NCI-H526 (cell line): ENCODE data around the gene ELP4.

Experiments used
- DNase-seq, 2 experiments: peaks; one replicate each; lab custom pipeline; 2025; lab: John Stamatoyannopoulos, UW

ELP4 gene

DNA sequence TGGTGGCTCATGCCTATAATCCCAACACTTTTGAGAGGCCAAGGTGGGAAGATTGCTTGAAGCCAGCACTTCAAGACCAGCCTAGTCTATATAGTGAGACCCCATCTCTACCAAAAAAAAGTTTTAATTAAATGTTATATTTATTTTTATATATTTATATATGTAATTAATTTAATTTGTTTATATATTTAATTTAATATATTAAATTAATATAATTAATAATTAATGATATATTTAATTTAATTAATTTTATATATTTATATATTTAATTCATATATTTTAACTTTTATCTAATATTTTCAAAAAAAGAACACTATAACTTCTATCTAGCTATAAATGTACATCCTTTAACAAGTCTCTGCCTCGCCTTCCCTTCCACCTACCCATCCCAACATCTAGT is 196.8 kb downstream of the ELP4 start:
- DNase-seq, result no peak

DNA sequence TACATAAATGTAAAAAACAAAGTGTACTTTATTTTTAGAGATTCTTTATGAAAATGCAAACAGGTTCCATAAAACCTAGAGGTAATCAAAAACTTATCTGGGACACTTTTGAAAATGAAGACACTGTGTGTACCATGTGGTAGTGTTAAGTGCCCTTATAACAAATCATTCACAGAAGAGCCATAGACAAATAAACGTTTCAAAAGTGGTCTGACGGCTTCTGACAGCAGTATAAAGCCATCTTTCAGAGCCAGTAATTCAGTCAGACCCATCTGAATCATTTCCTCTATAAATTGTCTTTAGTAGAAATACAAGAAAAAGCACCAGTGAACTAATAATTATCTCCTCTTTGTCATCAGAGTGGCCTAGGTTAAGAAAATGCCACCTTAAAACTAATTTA is 201.6 kb downstream of the ELP4 start:
- DNase-seq, result peak; percentile 58 to 60

DNA sequence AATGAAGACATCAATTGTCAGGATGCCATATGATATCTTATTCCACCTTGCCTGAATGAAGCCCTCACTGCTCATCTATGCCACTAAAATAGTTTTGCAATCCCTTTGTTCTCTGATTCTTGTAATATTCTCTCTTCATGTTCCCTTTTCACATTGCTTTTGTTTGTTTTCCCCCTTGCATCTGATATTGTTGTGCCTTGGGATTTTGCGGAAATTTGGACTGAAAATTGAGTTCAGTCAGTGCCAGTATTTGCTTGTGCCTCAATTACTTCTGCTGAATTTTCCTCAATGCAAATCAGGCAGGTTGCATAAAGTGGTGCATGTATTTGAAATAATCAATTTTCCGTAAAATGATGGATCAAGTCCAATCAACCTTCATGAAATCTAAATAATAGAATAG is 203.3 kb downstream of the ELP4 start:
- DNase-seq, result peak in 1 of 2 experiments; percentile 51

DNA sequence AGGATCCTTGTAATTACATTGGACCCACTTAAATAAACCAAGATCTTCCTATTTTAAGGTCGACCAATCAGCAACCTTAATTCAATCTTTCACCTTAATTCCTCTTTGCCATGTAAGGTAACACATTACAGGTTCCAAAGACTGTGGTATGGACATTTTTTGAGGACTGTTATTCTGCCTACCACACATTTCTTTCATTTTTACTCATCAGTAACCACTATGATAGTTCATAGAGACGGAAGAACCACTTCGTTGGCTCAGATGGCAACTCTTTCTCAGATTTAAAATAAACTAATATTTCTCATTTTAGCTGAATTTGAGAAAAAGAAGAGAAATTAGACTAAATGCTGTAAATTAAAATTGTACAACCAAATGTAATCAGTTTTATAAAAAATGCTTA is 205.3 kb downstream of the ELP4 start:
- DNase-seq, result no peak

GRCh38 chr11:31720225-31720624 is 210.7 kb downstream of the ELP4 start:
- DNase-seq, result no peak

DNA sequence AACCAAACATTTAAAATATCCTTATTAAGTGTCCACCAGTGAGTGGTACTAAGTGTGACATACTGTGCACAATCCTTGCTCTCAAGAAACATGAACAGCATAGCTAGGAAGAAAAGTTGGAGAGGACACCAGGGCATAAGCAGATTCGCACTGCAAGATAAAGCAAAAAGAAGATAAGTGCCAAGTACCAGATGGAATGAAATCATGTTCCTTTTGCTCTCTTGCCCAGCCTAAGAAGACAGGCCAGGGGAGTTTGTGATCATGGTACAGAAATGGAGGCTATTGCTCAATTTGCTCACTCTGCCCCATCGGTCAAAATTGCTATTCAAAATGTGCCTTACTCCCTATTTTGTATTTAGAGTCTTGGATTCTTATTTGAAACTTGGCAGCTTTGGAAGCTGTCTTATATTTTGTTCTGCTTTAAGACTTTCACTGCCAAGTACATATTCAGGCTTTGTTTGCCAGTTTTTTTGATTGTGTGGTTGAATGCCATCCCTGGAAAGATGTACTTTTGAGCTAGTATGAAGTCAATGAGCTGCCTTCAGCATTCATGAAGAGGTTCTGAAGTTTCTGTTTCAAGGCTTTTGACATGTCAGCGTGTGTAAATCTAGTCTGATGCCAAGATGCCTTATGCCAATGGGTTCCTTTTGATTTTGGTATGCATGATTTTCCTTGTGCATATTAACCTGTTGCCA is 211.3 kb downstream of the ELP4 start:
- no peak for DNase-seq

DNA sequence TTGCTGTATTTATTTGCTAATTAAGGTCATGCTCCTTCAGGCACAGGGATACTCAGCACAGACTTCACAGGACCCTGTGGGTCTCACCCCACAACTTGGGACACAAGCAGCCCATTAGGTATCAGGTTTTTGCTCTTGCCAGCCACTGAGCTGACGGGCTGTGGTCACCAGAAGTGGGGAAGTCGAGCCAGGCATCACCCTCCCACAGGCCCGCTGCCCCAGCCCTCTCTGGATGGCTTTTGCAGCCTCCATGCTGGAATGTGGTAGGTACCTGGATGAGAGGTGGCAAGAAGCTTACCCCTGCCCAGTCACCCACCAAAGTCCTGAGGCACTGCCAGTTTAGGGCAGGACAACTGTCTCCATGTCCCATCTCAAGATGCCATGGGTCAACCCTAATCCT is 213.2 kb downstream of the ELP4 start:
- DNase-seq, result no peak

DNA sequence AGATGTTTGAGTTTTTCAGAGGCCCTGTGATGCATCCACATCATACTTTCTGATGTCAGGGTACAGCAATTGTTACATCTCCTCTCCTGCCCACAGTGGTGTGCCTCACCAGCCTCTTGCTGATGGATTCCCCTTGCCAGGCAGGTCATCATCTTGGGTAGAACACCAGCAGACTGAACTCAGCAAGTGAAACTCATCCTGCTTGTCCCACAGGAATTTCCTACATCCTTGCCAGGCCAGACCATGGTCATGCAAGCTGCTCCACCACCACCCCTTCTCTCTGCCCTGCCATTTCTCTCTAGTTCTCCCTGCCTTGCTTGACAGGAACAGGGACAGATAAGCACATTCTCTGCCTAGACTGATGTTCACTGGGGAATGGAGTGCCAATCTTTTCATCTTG is 215.6 kb downstream of the ELP4 start:
- DNase-seq, result no peak

DNA sequence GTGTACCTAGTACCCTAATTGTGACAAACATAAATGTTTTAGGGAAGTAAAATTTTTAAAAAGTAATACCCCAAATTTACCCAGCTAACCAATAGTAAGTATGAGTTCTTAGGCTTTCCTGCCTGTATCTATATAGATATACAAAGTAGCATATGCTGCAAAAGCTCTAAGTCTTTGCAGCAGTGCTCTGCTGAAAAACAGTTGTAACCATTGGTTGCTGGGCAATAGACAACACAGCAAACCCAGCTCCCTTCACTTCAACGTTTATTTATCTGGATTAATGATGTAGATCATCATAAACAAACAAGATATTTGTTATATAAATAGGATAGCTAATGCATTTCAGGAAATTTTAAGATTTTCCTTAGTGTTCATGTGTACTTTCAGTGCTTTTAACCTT is 218.9 kb downstream of the ELP4 start:
- DNase-seq, result no peak

- no peak for DNase-seq
Measured at GRCh38 chr11:31740131-31740530, 230.6 kb downstream of the ELP4 start.

DNA sequence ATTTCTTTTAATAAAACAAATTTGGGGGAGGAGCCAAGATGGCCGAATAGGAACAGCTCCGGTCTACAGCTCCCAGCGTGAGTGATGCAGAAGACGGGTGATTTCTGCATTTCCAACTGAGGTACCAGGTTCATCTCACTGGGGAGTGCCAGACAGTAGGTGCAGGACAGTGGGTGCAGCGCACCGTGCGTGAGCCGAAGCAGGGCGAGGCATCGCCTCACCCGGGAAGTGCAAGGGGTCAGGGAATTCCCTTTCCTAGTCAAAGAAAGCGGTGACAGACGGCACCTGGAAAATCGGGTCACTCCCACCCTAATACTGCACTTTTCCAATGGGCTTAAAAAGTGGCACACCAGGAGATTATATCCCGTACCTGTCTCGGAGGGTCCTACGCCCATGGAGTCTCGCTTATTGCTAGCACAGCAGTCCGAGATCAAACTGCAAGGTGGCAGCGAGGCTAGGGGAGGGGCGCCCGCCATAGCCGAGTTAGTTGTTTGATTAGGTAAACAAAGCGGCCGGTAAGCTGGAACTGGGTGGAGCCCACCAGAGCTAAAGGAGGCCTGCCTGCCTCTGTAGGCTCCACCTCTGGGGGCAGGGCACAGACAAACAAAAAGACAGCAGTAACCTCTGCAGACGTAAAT is 231.3 kb downstream of the ELP4 start:
- peak; percentile 1 to 37 for DNase-seq

- no peak for DNase-seq
Measured at GRCh38 chr11:31747581-31747980, 238.0 kb downstream of the ELP4 start.

DNA sequence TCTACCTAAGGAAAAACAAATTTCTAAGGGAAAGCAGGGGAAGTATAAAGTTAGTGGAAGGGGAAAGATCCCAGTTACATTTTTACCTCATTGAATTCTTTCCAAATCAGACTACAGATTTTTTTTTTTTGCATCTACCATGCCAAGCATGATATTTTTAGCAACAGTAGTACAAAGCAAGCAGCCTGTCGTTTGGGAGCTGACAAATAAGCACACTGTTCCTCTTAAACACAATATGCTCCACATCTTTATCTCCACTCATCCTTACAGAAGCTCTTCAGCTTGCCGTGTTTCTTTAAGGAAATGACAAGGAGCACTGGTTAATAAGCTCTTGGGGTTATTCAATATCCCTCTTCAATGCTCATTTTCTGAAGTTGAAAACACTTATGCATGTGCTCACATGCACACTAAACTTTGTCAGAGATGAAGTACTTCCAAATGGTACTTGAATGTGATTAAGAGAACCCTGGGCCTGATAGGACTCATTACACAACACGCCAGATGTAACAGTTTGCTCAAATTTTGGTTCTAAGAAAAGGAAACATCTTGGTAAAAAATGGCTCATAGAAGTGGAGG is 247.8 kb downstream of the ELP4 start:
- DNase-seq, result no peak

- DNase-seq, result no peak
Measured at GRCh38 chr11:31761636-31762035, 252.1 kb downstream of the ELP4 start.

DNA sequence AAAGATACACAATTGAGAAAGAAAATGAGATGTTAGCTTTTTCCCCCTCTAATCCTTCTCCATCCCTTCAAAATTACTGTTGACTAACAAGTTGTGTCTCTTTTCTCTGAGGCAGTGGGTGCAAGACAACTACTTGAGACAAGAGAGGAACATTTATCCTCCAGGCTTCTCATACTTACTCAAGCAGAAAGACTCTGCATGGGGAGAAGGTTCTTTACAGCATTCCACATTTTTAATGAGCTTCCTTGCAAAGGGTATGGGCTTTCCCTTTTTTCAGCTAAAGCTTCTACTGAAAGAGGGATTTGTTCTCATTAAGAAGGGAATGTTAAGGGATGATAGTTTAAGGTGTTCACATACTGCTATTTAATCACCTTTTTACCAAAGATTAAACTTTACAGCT is 253.7 kb downstream of the ELP4 start:
- DNase-seq, result no peak

GRCh38 chr11:31764261-31764660 is 254.7 kb downstream of the ELP4 start:
- no peak for DNase-seq

DNA sequence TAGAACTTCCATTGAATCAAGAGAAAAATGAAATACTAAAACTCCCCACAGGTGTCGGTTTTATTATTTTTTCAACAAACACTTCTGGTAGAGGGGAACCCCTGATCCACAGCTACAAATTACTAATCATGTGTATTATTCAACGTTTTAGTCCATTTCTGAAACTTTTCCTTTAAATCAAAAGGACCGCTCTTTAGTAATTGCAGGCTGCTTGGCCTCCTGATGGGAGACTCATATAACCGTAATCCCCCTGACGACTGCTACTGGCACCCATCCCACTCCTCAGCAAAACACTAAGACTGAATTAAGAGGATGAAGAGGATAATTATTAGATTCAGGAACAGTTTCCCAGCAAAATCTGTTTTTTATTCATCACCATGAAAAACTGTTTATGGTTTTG is 255.2 kb downstream of the ELP4 start:
- DNase-seq, result no peak

- no peak for DNase-seq
Measured at GRCh38 chr11:31767066-31767465, 257.5 kb downstream of the ELP4 start.

- no peak for DNase-seq
Measured at GRCh38 chr11:31767685-31768084, 258.1 kb downstream of the ELP4 start.

DNA sequence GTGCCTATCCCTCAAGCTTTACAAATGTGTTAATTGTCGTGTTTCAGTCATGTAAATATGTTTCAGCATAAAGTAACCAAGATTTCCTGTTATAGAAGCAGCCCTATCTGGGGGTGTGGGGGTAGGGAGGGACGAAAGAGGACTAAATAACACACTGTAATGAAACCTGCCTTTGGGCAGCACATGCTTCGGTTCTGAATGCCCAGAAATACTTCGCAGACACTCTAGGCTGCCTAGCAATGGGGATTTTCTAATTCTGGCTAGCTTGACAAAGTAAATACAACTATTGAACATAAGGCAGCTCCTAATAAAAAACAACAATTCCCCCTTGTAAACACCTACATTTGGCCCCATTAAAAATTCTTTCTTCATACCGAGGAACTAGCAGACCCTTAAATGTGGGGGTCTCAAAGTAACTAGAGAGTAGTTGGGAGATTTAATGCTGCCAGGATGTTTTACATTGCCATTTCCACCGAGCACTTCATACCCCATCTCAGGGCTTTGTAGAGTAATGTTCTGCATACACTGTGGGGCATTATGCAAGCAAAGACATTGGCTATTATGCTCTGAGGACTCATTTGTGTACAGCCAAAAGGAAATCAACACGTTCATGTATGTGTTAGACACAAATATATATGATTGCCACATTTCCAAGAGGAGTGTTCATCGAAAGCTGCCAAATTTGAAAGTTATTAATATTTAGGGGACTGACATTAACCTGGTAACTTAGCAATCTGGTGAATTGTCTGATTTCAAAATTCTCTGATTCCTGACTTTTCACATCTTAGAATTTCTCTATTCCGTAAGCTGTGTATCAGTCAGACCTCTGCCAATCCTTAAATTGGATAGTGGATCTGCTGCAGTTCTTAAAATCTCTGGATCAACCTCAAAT is 259.4 kb downstream of the ELP4 start:
- no peak for DNase-seq

GRCh38 chr11:31770011-31770700 is 260.6 kb downstream of the ELP4 start:
- no peak for DNase-seq

DNA sequence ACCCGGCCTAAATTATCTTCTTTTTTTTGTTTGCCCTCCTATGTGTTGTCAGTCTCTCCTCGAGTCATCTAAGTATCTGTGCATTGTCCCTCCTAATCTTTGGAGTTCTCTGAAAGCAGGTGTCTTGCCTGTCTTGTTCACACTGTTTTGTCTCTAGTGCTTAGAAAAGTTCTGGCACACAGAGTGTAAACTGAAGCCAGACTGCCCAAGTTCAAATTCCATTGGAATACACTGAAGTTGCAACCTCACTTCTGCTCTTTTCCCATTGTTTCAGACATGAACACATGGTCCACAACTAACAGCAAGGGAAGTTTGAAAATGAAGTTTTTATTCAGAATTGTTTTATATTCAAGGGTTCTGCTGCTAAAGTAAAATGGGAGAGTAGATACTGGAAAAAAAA is 262.8 kb downstream of the ELP4 start:
- no peak for DNase-seq
